GM12875 (cell line): Measurements from ENCODE around the gene RARS2.
"Not testable (repeated sequence)": the region's sequence is repeated elsewhere in the genome, so short reads cannot be mapped to it uniquely, and the experiment has no call there.

Experiments
- H3K4me3 ChIP-seq: one replicate; pipeline ENCODE4 v1.5.1; 2011; ENCODE audit warnings: low read depth, low read length, control low read depth
- CTCF ChIP-seq: IDR thresholded peaks from 2 replicates; pipeline ENCODE4 v1.5.1; 2011; ENCODE audit warnings: low read depth, mild to moderate bottlenecking, control low read depth, inconsistent platforms, low read length, moderate library complexity, borderline replicate concordance; ENCODE audit not compliant: insufficient read depth

RARS2 gene

DNA sequence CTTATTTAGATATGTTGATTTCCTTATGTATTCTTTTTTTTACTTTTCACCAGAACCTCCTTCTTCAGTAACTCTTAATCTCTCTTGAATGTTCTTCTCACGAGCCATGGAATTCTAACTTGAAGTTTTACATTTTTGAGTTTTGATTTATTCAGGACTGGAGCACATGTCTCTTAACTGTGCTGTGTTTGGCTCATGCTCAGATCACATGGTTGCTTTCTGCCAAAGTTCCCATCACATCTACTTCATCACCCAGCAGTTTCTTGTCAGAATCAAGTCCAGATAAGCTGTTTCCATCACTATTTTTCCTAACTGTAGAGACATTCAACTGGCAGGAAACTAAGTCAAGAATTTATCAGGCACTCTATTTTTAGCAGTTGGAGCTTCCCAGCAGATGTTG lies 85.3 kb downstream of the RARS2 start:
- no peak for TF ChIP-seq CTCF

GRCh38 chr6:87501809-87502572 lies 87.8 kb downstream of the RARS2 start:
- no peak for TF ChIP-seq CTCF
- H3K4me3 ChIP-seq = no peak overlapping the region

More for the DNA sequence above, 85.3 kb downstream of the RARS2 start:
- H3K4me3 ChIP-seq = no peak overlapping the region

GRCh38 chr6:87498048-87498447 lies 91.7 kb downstream of the RARS2 start:
- no peak for TF ChIP-seq CTCF
- H3K4me3 ChIP-seq = no peak overlapping the region

- no peak overlapping the region for H3K4me3 ChIP-seq
- TF ChIP-seq CTCF = no peak
These were observed 94.9 kb downstream of the RARS2 start for GRCh38 chr6:87494761-87495422.

DNA sequence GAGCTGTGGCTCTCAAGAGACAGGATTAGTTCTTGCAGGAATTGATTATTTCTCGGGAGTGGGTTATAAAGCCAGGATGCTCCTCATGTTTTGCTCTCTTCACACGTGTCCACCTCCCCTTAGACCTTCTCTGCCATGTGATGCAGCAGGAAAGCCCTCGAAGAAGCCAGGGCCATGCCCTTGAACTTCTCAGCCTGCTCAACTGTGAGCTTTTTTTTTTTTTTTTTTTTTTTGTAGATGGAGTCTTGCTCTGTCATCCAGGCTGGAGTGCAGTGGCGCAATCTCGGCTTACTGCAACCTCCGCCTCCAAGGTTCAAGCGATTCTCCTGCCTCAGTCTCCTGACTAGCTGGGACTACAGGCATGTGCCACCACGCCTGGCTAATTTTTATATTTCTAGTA lies 100.5 kb downstream of the RARS2 start:
- H3K4me3 ChIP-seq = not testable (repeated sequence)

GRCh38 chr6:87487555-87487954 lies 102.2 kb downstream of the RARS2 start:
- TF ChIP-seq CTCF = no peak
- no peak overlapping the region for H3K4me3 ChIP-seq

GRCh38 chr6:87484491-87484890 lies 105.3 kb downstream of the RARS2 start:
- no peak overlapping the region for H3K4me3 ChIP-seq
- no peak for TF ChIP-seq CTCF
